Lung (tissue), 12 donors: ENCODE results near the gene UPF3A. TPM values are rescaled to one million over a fixed set of nuclear protein-coding genes. Genes with fewer than 3 reads are reported as not detected.
"Not testable (repeated sequence)": the region's sequence is repeated elsewhere in the genome, so short reads cannot be mapped to it uniquely, and the experiment has no call there.

Experiments used
- ATAC-seq: fragments of 200-7000 bp; cut with Tn5 transposase; one replicate; pipeline ENCODE4 v1.9.1; 2020; ENCODE audit warnings: moderate number of reproducible peaks; ENCODE audit not compliant: insufficient read depth, low FRiP score
- DNase-seq, 3 donors: peaks; one replicate each; pipeline ENCODE4 v3.0.0-alpha.2; 2013 to 2017
- H3K27ac ChIP-seq, 2 donors: one replicate each; pipeline ENCODE4 v1.5.1; 2013; ENCODE audit warnings: mild to moderate bottlenecking in 2 of 2, moderate library complexity in 2 of 2, control low read depth in 1 of 2, inconsistent platforms in 1 of 2, low read depth in 1 of 2, low read length in 1 of 2
- H3K27me3 ChIP-seq, 3 donors: one replicate each; pipeline ENCODE4 v1.5.1; 2013; ENCODE audit warnings: low read length in 2 of 3; ENCODE audit not compliant: control insufficient read depth in 3 of 3, insufficient read depth in 3 of 3
- H3K36me3 ChIP-seq, 4 donors: one replicate each; pipeline ENCODE4 v1.5.1; 2013; ENCODE audit warnings: low read length in 4 of 4, mild to moderate bottlenecking in 1 of 4, moderate library complexity in 1 of 4; ENCODE audit not compliant: control insufficient read depth in 4 of 4, insufficient read depth in 4 of 4
- H3K4me1 ChIP-seq, 5 donors: one replicate each; pipeline ENCODE4 v1.5.1; 2013; ENCODE audit warnings: low read length in 5 of 5, mild to moderate bottlenecking in 2 of 5, moderate library complexity in 1 of 5; ENCODE audit not compliant: control insufficient read depth in 5 of 5, insufficient read depth in 5 of 5
- H3K4me3 ChIP-seq: one replicate; pipeline ENCODE4 v1.5.1; 2013; ENCODE audit warnings: mild to moderate bottlenecking, control low read depth, moderate library complexity
- H3K9ac ChIP-seq, 2 donors: one replicate each; pipeline ENCODE4 v1.5.1; 2013; ENCODE audit warnings: low read length in 2 of 2, control low read depth in 1 of 2; ENCODE audit not compliant: insufficient read depth in 1 of 2
- H3K9me3 ChIP-seq, 4 donors: one replicate each; pipeline ENCODE4 v1.5.1; 2013; ENCODE audit warnings: low read length in 3 of 4, mild to moderate bottlenecking in 1 of 4, moderate library complexity in 1 of 4; ENCODE audit not compliant: control insufficient read depth in 4 of 4, insufficient read depth in 3 of 4
- CTCF ChIP-seq: IDR thresholded peaks from 2 replicates; pipeline ENCODE4 v1.5.1; 2012; ENCODE audit warnings: mild to moderate bottlenecking; ENCODE audit errors: control extremely low read depth, extremely low read depth
- WGBS, 2 donors: extraction: QIAGEN DNeasy Blood & Tissue Kit; methylation state at CpG; one replicate each; pipeline ENCODE4 v1.1.7; 2013; 5-methylcytosine and 5-hydroxymethylcytosine counted together
- polyA plus RNA-seq, 2 donors: library from polyadenylated mRNA; stranded (reverse); fragments of 200-250 nt; gene quantifications; one replicate each; pipeline ENCODE4 v1.2.1, GENCODE V29; 2013
- total RNA-seq, 2 donors: library from RNA; depleted of rRNA in 1 of 2; stranded (reverse); fragments of >200 nt in 1 of 2; gene quantifications; one replicate each; pipeline ENCODE4 v1.2.1, GENCODE V29; 2014 to 2021
- donor health status: control.
- donor health status: control.
- donor health status: Bipolar disorder and iron deficiency.
- donor health status: healthy.
- donor health status: DM: yes; HTN: yes; CAD: no.

The UPF3A gene
- total and polyA plus RNA-seq, 4 donors, result 31.3 to 57.1 (median 42.3) TPM

DNA sequence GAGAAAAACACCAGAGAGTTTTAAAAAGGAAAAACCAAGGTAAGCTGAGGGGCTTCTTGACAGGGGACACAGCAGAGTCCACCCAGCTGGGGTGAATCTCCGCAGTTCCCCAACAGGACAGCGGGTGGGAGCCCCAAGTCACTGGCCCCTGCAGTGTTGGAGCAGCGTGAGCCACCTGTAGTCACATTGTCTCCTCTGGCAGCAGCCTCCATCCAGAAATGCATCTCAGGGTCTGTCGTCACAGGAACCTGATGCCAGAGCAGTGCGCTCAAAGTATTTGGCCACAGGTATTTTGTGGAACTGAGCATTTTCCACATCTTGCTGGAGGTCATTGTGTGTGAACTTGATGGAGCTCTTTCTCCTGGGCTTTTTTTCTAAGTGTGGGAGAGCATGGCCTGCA, 57.6 kb downstream of the UPF3A start:
- H3K9ac ChIP-seq, result no peak overlapping the region

DNA sequence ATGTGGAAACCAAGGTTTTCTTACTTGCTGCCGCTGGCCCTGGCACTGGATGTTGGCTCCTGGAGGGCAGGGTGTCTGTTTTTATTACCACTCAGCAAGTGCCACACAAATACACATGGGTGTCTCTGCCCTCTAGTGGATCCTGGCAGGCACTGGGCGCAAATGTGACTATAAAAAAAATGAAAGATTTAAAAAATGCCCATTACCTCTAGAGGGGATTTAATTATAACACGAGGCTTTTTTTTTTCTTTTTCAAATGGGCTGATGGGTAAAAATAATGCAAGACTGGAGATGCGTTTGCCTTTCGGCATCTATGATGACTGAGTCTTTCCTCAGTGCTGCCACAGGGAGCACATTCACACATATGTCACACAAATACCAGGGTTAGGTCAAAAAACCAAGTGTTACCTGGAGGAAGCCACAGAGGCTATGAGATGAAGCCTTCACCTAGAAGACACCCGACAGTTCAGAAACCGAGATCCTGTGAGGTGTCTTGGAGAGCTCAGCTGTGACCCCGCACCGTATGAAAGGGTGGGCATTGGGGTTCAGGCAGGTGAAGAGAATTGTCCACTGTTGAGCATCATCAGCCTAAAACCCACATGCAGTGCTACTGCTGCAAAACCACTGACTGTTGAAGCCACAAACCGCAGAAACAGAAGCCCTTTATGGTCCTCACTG, 58.6 kb downstream of the UPF3A start:
- peak; percentile 34 for TF ChIP-seq CTCF
- no peaks in the 10 kb centered on the region for H3K9me3 ChIP-seq
- peak in 2 of 3 donors; percentile 13 to 17 for DNase-seq
- no peak overlapping the region for H3K27ac ChIP-seq
- H3K27me3 ChIP-seq, result no peaks in the 10 kb centered on the region
- no peak overlapping the region for H3K9ac ChIP-seq
- no peak for ATAC-seq
- H3K36me3 ChIP-seq, result no peaks in the 10 kb centered on the region
- no peak overlapping the region for H3K4me3 ChIP-seq
- no peaks in the 10 kb centered on the region for H3K4me1 ChIP-seq
- 51 to 59% methylated on average over 10 of the region's 10 CpGs for WGBS, 2 donors

More for the DNA sequence above, 57.6 kb downstream of the UPF3A start:
- Histone ChIP-seq H3K4me3 (no peak overlapping the region), H3K27me3 (no peaks in the 10 kb centered on the region), H3K36me3 (no peaks in the 10 kb centered on the region), H3K4me1 (no peaks in the 10 kb centered on the region), H3K9me3 (no peaks in the 10 kb centered on the region), H3K27ac (no peak overlapping the region)
- 93 to 96% methylated on average over 4 to 5 of the region's 5 CpGs for WGBS, 2 donors
- TF ChIP-seq CTCF, result no peak
- no peak for DNase-seq
- no peak for ATAC-seq

- no peak overlapping the region for H3K4me3 ChIP-seq
Observed at GRCh38 chr13:114341003-114341777, 59.8 kb downstream of the UPF3A start.

DNA sequence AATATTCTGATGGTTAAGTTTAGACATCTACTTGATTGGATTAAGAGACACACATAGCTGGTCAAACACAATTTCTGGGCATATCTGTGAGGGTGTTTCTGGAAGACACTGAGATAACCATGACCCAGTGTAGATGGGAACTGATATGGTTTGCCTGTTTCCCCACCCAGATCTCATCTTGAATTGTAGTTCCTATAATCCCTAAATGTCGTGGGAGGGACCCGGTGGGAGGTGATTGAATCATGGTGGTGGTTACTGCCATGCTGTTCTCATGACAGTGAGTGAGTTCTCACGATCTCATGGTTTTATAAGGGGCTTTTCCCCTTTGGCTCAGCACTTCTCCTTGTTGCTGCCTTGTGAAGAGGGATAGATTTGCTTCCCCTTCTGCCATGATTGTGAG, 65.9 kb downstream of the UPF3A start:
- H3K27ac ChIP-seq, result not testable (repeated sequence)
- WGBS, 2 donors, result 50 to 68% methylated on average over 3 of the region's 3 CpGs

More at GRCh38 chr13:114341003-114341777, 59.8 kb downstream of the UPF3A start:
- Histone ChIP-seq H3K4me1 (no peaks in the 10 kb centered on the region), H3K36me3 (no peaks in the 10 kb centered on the region), H3K27ac (no peak overlapping the region), H3K9ac (no peak overlapping the region), H3K9me3 (no peaks in the 10 kb centered on the region), H3K27me3 (no peaks in the 10 kb centered on the region)
- ATAC-seq, result no peak
- DNase-seq, result no peak
- TF ChIP-seq CTCF, result no peak
- WGBS, 2 donors, result 59 to 76% methylated on average over 14 of the region's 14 CpGs

GRCh38 chr13:114352763-114353162, 71.4 kb downstream of the UPF3A start:
- WGBS, 2 donors, result 74 to 79% methylated on average over 23 to 34 of the region's 34 CpGs
- not testable (repeated sequence) for H3K9me3 ChIP-seq, H3K4me3 ChIP-seq, DNase-seq, H3K4me1 ChIP-seq, H3K36me3 ChIP-seq, H3K9ac ChIP-seq, H3K27ac ChIP-seq, ATAC-seq, H3K27me3 ChIP-seq

More for the DNA sequence above, 65.9 kb downstream of the UPF3A start:
- not testable (repeated sequence) for H3K9me3 ChIP-seq, H3K9ac ChIP-seq, ATAC-seq, H3K4me3 ChIP-seq, H3K4me1 ChIP-seq, H3K27me3 ChIP-seq, DNase-seq, H3K36me3 ChIP-seq

- H3K9me3 ChIP-seq, H3K27ac ChIP-seq, H3K36me3 ChIP-seq, H3K4me1 ChIP-seq, H3K4me3 ChIP-seq, DNase-seq, H3K27me3 ChIP-seq, H3K9ac ChIP-seq, ATAC-seq: not testable (repeated sequence)
- 83 to 85% methylated on average over 36 to 38 of the region's 38 CpGs for WGBS, 2 donors
Observed at GRCh38 chr13:114353382-114353781, 72.0 kb downstream of the UPF3A start.
